GM04503 (cell line): ENCODE results near the gene AKT3.
"Not testable (repeated sequence)": the region's sequence is repeated elsewhere in the genome, so short reads cannot be mapped to it uniquely, and the experiment has no call there.

Experiments
- DNase-seq: peaks from one replicate; pipeline ENCODE4 v3.0.0-alpha.2; 2012; ENCODE audit warnings: low read depth

The AKT3 gene

DNA sequence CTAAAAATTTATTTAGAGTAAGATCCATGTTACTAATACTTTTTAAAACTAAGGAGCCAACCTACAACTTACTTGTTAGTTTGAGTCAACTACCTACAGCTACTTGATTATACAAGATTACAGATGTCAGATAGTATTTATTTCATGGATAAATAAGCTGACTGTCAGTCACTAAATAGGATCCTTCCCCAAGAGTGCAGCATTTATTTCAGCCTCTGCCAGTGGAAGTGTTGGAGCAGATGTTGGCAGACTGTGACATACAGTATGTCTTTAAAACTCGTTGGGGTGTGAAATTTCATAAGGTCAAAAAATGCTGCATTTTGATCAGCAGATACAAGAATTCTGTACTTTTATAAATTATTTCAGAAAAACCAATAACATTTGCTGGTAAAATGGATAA is 156.2 kb downstream of the AKT3 start:
- DNase-seq: no peak

- no peak for DNase-seq
Measured at GRCh38 chr1:243686159-243686558, 163.9 kb downstream of the AKT3 start.

DNA sequence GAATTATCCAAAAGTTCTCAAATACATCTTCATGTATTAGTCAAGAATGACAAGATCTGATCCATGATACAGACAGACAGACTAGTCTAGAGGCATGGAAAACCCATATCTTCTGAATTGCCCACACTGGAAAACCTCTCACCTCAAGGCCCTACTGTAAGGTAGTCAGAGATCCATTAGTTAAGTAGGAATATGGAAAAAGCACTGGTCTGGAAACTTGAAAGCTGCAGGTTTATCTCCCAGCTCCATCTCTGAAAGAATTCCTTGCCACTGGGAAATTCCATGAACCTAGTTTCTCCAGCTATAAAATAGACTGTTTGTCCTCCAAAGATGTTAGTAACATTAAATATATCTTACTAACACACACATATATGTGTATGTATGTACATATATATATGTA is 169.2 kb downstream of the AKT3 start:
- DNase-seq: no peak

GRCh38 chr1:243672539-243673074 is 177.4 kb downstream of the AKT3 start:
- DNase-seq: peak; percentile 11

DNA sequence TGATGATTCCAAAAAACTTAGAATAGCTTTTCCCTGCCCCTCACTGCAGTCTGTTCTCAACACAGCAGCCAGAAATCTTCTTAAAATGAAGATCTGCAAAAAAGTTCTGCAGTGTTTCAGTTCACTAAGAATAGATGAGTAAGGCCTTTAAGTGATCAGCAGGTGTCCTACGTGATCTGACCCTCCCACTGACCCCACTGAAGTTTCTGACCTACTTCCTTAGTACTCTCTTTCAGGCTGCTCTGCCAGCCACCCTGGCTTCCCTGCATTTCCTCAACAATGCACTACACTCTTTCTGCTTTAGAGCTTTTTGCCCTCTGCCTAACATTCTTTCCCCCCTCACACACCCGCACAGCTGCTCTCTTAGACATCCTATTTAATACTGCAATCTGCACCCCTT is 182.5 kb downstream of the AKT3 start:
- DNase-seq: no peak

DNA sequence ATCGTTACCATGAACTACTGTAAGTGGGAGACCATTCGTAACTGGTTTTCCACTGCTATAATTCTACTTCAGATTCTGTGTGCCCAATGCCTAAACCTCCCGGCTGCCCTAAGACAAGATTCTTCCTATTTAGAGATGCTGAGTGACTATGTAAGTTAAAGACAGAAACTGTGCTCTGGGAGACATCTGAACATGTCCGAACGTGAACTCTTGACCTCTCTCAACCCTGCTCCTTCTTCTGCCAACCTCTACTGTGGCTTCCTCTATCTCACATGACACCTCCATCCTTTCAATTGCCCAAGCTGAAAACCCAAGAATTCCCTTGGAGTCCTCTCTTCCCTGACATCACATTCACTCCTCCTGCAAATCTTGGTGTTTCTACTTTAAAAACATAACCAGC is 182.9 kb downstream of the AKT3 start:
- no peak for DNase-seq

DNA sequence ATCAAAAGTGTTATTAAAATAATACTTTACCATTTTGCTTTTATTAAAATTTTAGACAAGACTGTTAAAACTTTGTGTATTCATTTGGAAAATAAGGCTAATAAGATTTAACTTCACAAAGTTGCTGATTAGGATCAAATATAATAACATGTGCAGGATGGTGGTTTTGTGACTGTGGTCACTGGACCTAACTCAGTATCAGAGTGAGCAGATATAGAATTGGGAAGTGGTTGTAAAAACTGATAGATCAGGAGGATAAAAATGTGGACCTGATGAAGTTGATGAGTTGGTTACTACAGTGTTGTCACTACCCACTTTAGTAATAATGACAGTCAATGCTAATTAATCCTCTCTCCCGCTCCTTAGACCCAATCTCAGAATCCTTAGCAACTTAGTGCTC is 186.4 kb downstream of the AKT3 start:
- no peak for DNase-seq

DNA sequence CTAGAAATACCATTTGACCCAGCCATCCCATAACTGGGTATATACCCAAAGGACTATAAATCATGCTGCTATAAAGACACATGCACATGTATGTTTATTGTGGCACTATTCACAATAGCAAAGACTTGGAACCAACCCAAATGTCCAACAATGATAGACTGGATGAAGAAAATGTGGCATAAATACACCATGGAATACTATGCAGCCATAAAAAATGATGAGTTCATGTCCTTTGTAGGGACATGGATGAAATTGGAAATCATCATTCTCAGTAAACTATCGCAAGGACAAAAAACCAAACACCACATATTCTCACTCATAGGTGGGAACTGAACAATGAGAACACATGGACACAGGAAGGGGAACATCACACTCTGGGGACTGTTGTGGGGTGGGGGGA is 187.9 kb downstream of the AKT3 start:
- DNase-seq: not testable (repeated sequence)

- DNase-seq: no peak
Measured at GRCh38 chr1:243658594-243659105, 191.4 kb downstream of the AKT3 start.

DNA sequence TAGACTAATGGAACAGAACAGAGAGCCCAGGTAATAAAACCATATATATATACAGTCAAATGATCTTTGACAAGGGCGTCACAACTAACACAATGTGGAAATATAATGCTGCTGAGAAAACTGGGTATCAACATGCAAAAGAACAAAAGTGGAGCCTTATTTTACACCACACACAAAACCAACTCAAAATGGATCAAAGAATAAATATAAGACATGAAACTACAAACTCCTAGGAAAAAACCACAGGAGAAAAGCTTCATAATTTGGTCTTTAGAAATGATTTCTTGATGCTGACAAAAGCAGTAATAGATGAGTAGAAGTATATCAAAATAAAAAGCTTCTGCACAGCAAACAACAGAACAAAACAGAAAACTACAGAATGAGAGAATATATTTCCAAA is 192.2 kb downstream of the AKT3 start:
- no peak for DNase-seq

DNA sequence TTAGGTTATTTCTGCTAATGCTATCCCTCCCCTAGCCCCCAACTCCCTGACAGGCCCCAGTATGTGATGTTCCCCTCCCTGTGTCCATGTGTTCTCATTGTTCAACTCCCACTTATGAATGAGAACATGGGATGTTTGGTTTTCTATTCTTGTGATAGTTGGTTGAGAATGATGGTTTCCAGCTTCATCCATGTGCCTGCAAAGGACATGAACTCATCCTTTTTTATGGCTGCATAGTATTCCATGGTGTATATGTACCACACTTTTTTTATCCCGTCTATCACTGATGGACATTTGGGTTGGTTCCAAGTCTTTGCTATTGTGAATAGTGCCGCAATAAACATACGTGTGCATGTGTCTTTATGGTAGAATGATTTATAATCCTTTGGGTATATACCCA is 200.5 kb downstream of the AKT3 start:
- not testable (repeated sequence) for DNase-seq

- DNase-seq: no peak
Measured at GRCh38 chr1:243646841-243647240, 203.2 kb downstream of the AKT3 start.

DNA sequence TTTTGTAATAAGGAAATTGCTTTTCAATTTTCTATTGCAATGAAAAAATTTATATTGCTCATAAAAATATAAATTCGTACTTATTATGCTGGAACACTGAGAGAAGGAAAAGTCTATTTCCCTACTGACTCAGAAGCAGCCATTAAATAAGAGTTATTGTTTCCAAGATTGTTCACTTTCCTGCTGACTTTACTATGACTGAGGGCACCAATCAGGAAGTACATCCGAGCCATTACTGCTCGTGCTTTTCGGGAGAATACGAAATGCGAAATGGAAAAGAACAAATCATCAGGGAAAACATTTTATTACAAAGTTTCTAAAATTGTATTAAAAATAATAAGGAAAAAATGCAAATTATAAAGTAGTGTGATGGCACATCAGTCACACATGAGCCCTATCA is 204.8 kb downstream of the AKT3 start:
- no peak for DNase-seq

GRCh38 chr1:243642936-243643335 is 207.1 kb downstream of the AKT3 start:
- peak; percentile 17 for DNase-seq

DNA sequence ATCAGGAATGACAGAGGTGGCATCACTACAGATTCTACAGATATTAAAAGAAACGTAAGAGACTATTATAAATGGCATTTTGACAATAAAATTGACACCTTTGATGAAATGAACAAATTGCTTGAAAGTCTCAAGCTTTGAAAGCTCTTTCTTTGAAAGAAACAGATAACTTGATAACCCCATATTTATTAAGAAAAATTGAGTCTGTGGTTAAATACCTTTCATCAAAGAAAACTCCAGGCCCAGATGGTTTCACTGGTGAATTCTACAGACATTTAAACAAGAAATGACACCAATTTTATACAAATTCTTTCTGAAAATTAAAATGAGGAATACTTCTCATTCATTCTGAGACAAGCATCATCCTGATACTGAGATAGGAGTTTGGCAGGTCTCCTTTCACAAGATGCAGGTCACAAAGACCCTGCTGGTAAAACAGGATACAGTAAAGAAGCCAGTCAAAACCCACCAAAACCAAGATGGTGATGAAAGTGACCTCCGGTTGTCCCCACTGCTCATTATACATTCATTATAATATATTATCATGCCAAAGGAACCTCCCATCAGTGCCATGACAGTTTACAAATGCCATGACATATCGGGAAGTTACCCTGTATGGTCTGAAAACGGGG is 210.9 kb downstream of the AKT3 start:
- no peak for DNase-seq

DNA sequence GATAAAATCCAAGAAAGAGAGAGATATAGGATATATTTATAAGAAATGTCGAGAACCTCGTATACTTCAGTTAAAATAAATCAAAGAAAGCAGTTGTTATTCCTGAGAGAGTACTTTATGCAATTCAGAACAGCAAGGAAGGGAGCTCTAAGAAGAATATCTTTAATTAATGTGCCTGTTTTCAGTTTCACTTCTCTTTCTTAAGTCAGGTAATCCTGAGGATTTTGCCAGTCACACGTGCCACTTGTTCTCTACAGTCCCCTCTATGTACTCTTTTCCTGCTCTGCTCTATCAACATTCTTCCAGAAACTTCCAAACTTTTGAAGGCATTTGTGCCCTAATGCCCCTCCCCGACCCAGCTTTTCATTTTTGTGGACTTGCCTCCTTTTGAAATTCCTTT is 211.9 kb downstream of the AKT3 start:
- no peak for DNase-seq

GRCh38 chr1:243628476-243628907 is 221.6 kb downstream of the AKT3 start:
- no peak for DNase-seq

DNA sequence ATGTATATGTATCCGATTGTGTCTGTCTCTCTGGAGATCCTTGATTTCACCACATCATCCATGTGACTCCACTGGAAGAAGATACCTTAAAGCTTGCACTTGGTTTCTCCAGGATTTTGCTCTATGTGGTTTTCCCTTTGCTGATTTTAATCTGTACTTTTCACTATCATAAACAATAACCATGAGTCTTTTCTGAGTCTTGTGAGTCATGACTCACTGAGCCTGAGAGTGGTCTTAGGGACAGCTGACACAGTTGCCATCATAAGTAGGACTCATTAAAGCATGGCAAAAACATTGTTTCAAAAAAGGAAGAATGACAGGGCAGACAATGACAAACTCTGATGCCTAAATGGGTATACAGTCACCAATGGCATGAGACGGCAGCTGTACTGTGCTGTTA is 226.2 kb downstream of the AKT3 start:
- DNase-seq: no peak

- no peak for DNase-seq
Measured at GRCh38 chr1:243621973-243622372, 228.1 kb downstream of the AKT3 start.

DNA sequence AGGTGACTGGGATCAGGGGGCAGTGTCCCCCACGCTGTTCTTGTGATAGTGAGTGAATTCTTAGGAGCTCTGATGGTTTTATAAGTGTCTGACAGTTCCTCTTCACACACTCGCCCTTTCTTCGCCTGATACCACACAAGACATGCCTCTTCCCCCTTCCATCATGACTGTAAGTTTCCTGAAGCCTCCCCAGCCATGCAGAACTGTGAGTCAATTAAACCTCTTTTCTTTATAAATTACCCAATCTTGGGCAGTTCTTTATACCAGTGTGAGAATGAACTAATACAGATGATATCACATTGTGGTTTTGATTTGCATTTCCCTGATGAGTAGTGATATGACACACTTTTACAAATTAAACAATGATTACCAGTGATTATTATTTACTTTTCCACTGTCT is 229.9 kb downstream of the AKT3 start:
- no peak for DNase-seq

GRCh38 chr1:243609698-243610097 is 240.3 kb downstream of the AKT3 start:
- no peak for DNase-seq

GRCh38 chr1:243605604-243606003 is 244.4 kb downstream of the AKT3 start:
- DNase-seq: no peak

- DNase-seq: no peak
Measured at GRCh38 chr1:243601720-243602119, 248.3 kb downstream of the AKT3 start.

GRCh38 chr1:243598433-243598832 is 251.6 kb downstream of the AKT3 start:
- DNase-seq: no peak
